ENCODE measurements around the gene CHST5. TPM values are rescaled to one million over a fixed set of nuclear protein-coding genes. Genes with fewer than 3 reads are reported as not detected.
A peak's percentile ranks its signal among the peaks of the same experiment; 100 is the strongest.

The CHST5 gene
- total RNA-seq, 2 experiments from 2014 or later = 0.06 TPM; not detected in 1

- ChIA-PET POLR2A (no interaction called here), CTCF (interaction anchor here (1.6 to 1.9 kb wide), 2 partner anchors 14 to 18 kb away, joined by 7 to 8 read pairs; no protein-coding TSS in a partner anchor)
- H3K27me3 Mint-ChIP-seq = peaks cover 28% of the 10 kb centered on the region
- H3K36me3 Mint-ChIP-seq (ENCODE audit: low read depth) = no peaks in the 10 kb centered on the region
- no peak within 1 kb of the TSS for H3K27ac Mint-ChIP-seq
- H3K4me3 Mint-ChIP-seq = peak within 1 kb of the TSS; percentile 34
- no peaks in the 10 kb centered on the region for H3K9me3 Mint-ChIP-seq
- peaks cover 6% of the 10 kb centered on the region for H3K4me1 Mint-ChIP-seq
- peak; percentile 17 for DNase-seq
These were observed 40.7 kb downstream of the CHST5 start, which contains the start of gene CHST6 for GRCh38 chr16:75495076-75495674. Gene CHST6 (minus strand): TSS chr16:75495441. CDS start chr16:75479828, 15,613 bp downstream.

- ChIA-PET POLR2A (no interaction called here), CTCF (interaction anchor here (0.6 to 1.9 kb wide), 4 partner anchors 13 to 129 kb away, joined by 3 to 8 read pairs (median 6); partner anchors contain the start of gene TMEM170A)
- H3K27me3 Mint-ChIP-seq = peaks cover 28% of the 10 kb centered on the region
- H3K9me3 Mint-ChIP-seq = no peaks in the 10 kb centered on the region
- H3K4me1 Mint-ChIP-seq = peaks cover 6% of the 10 kb centered on the region
- no peak for DNase-seq
- peak overlapping the region; percentile 34 for H3K4me3 Mint-ChIP-seq
- H3K27ac Mint-ChIP-seq = no peak overlapping the region
- H3K36me3 Mint-ChIP-seq (ENCODE audit: low read depth) = no peaks in the 10 kb centered on the region
These were observed 41.2 kb downstream of the CHST5 start for GRCh38 chr16:75494661-75495075.

GRCh38 chr16:75494184-75494583 lies 41.7 kb downstream of the CHST5 start:
- H3K36me3 Mint-ChIP-seq (ENCODE audit: low read depth) = no peaks in the 10 kb centered on the region
- no peaks in the 10 kb centered on the region for H3K9me3 Mint-ChIP-seq
- peaks cover 6% of the 10 kb centered on the region for H3K4me1 Mint-ChIP-seq
- ChIA-PET POLR2A (no interaction called here), CTCF (interaction anchor here (0.6 to 1.9 kb wide), 3 partner anchors 13 to 129 kb away, joined by 3 to 7 read pairs (median 4); partner anchors contain the start of gene TMEM170A)
- no peak overlapping the region for H3K27ac Mint-ChIP-seq
- H3K4me3 Mint-ChIP-seq = no peak overlapping the region
- H3K27me3 Mint-ChIP-seq = peaks cover 28% of the 10 kb centered on the region
- DNase-seq = no peak

- CTCF ChIA-PET = interaction anchor here (1.0 to 1.5 kb wide), 2 partner anchors 25 to 47 kb away, joined by 3 to 7 read pairs; no protein-coding TSS in a partner anchor
- no peak overlapping the region for H3K4me3 Mint-ChIP-seq
- H3K36me3 Mint-ChIP-seq (ENCODE audit: low read depth) = no peaks in the 10 kb centered on the region
- DNase-seq = no peak
- H3K9me3 Mint-ChIP-seq = no peaks in the 10 kb centered on the region
- peaks cover 6% of the 10 kb centered on the region for H3K4me1 Mint-ChIP-seq
- peaks cover 27% of the 10 kb centered on the region for H3K27me3 Mint-ChIP-seq
- no peak overlapping the region for H3K27ac Mint-ChIP-seq
- POLR2A ChIA-PET = no interaction called here
These were observed 44.0 kb downstream of the CHST5 start for GRCh38 chr16:75491876-75492275.

GRCh38 chr16:75488322-75488721 lies 47.6 kb downstream of the CHST5 start:
- no peak overlapping the region for H3K4me3 Mint-ChIP-seq
- no peak for DNase-seq
- ChIA-PET POLR2A (no interaction called here), CTCF (interaction anchor here (1.5 kb wide), 1 partner anchor 23 kb away, joined by 6 read pairs; the partner anchor contains the start of gene TMEM170A)
- H3K36me3 Mint-ChIP-seq (ENCODE audit: low read depth) = no peaks in the 10 kb centered on the region
- H3K27me3 Mint-ChIP-seq = peaks cover 5% of the 10 kb centered on the region
- H3K9me3 Mint-ChIP-seq = no peaks in the 10 kb centered on the region
- H3K27ac Mint-ChIP-seq = no peak overlapping the region
- peaks cover 3% of the 10 kb centered on the region for H3K4me1 Mint-ChIP-seq

- H3K4me3 Mint-ChIP-seq = no peak overlapping the region
- H3K9me3 Mint-ChIP-seq = no peaks in the 10 kb centered on the region
- H3K27me3 Mint-ChIP-seq = no peaks in the 10 kb centered on the region
- peaks cover 3% of the 10 kb centered on the region for H3K4me1 Mint-ChIP-seq
- no peak for DNase-seq
- CTCF ChIA-PET = interaction anchor here (1.0 to 1.7 kb wide), 3 partner anchors 15 to 64 kb away, joined by 4 to 8 read pairs (median 6); partner anchors contain the start of gene TMEM170A
- POLR2A ChIA-PET = no interaction called here
- no peak overlapping the region for H3K27ac Mint-ChIP-seq
- no peaks in the 10 kb centered on the region for H3K36me3 Mint-ChIP-seq (ENCODE audit: low read depth)
These were observed 49.1 kb downstream of the CHST5 start for GRCh38 chr16:75486676-75487313.

- no peak for DNase-seq
- ChIA-PET CTCF (interaction anchor here (1.7 kb wide), 1 partner anchor 15 kb away, joined by 8 read pairs; no protein-coding TSS in a partner anchor), POLR2A (no interaction called here)
- Mint-ChIP-seq H3K9me3 (no peaks in the 10 kb centered on the region), H3K4me3 (no peak overlapping the region), H3K27ac (no peak overlapping the region), H3K27me3 (no peaks in the 10 kb centered on the region), H3K36me3 (ENCODE audit: low read depth) (no peaks in the 10 kb centered on the region), H3K4me1 (peaks cover 3% of the 10 kb centered on the region)
These were observed 49.8 kb downstream of the CHST5 start for GRCh38 chr16:75486014-75486675.

- Mint-ChIP-seq H3K27ac (no peak overlapping the region), H3K9me3 (no peaks in the 10 kb centered on the region), H3K27me3 (no peaks in the 10 kb centered on the region), H3K4me1 (peaks cover 3% of the 10 kb centered on the region), H3K36me3 (ENCODE audit: low read depth) (no peaks in the 10 kb centered on the region), H3K4me3 (no peak overlapping the region)
- ChIA-PET CTCF (interaction anchor here (1.4 kb wide), 2 partner anchors 20 to 285 kb away, joined by 3 to 6 read pairs; no protein-coding TSS in a partner anchor), POLR2A (no interaction called here)
- no peak for DNase-seq
These were observed 50.5 kb downstream of the CHST5 start for GRCh38 chr16:75485230-75486013.

GRCh38 chr16:75483222-75483621 lies 52.7 kb downstream of the CHST5 start:
- H3K4me1 Mint-ChIP-seq = peaks cover 4% of the 10 kb centered on the region
- POLR2A ChIA-PET = no interaction called here
- no peak overlapping the region for H3K27ac Mint-ChIP-seq
- H3K4me3 Mint-ChIP-seq = no peak overlapping the region
- peaks cover under 1% of the 10 kb centered on the region for H3K27me3 Mint-ChIP-seq
- DNase-seq = no peak
- CTCF ChIA-PET = interaction anchor here (1.0 to 1.1 kb wide), 3 partner anchors 15 to 19 kb away, joined by 3 read pairs; no protein-coding TSS in a partner anchor
- no peaks in the 10 kb centered on the region for H3K9me3 Mint-ChIP-seq
- no peaks in the 10 kb centered on the region for H3K36me3 Mint-ChIP-seq (ENCODE audit: low read depth)

- Mint-ChIP-seq H3K9me3 (no peaks in the 10 kb centered on the region), H3K4me1 (peaks cover 5% of the 10 kb centered on the region), H3K36me3 (ENCODE audit: low read depth) (no peaks in the 10 kb centered on the region), H3K27me3 (peaks cover 6% of the 10 kb centered on the region), H3K4me3 (no peak overlapping the region), H3K27ac (no peak overlapping the region)
- ChIA-PET CTCF (interaction anchor here (0.6 to 1.8 kb wide), 5 partner anchors 12 to 597 kb away, joined by 3 to 7 read pairs (median 4); partner anchors contain the start of gene CHST6), POLR2A (no interaction called here)
- no peak for DNase-seq
These were observed 53.3 kb downstream of the CHST5 start for GRCh38 chr16:75482434-75483205.

GRCh38 chr16:75481475-75481874 lies 54.4 kb downstream of the CHST5 start:
- CTCF ChIA-PET = interaction anchor here (0.6 to 1.8 kb wide), 5 partner anchors 13 to 893 kb away, joined by 3 to 7 read pairs (median 5); partner anchors contain the start of gene CHST6
- POLR2A ChIA-PET = no interaction called here
- no peaks in the 10 kb centered on the region for H3K9me3 Mint-ChIP-seq
- DNase-seq = no peak
- H3K36me3 Mint-ChIP-seq (ENCODE audit: low read depth) = no peaks in the 10 kb centered on the region
- H3K27me3 Mint-ChIP-seq = peaks cover 6% of the 10 kb centered on the region
- no peak overlapping the region for H3K4me3 Mint-ChIP-seq
- H3K4me1 Mint-ChIP-seq = peaks cover 5% of the 10 kb centered on the region
- H3K27ac Mint-ChIP-seq = no peak overlapping the region

Data from activated CD4-positive, alpha-beta T cell treated with anti-CD3 and anti-CD28 coated beads, Interleukin-2, amount 10 ng/mL, durations not matched to agents 7 days and 5 days (primary cell).